ENCODE data around the gene BSN.
A peak's percentile ranks its signal among the peaks of the same experiment; 100 is the strongest.

Gene BSN, protein sequence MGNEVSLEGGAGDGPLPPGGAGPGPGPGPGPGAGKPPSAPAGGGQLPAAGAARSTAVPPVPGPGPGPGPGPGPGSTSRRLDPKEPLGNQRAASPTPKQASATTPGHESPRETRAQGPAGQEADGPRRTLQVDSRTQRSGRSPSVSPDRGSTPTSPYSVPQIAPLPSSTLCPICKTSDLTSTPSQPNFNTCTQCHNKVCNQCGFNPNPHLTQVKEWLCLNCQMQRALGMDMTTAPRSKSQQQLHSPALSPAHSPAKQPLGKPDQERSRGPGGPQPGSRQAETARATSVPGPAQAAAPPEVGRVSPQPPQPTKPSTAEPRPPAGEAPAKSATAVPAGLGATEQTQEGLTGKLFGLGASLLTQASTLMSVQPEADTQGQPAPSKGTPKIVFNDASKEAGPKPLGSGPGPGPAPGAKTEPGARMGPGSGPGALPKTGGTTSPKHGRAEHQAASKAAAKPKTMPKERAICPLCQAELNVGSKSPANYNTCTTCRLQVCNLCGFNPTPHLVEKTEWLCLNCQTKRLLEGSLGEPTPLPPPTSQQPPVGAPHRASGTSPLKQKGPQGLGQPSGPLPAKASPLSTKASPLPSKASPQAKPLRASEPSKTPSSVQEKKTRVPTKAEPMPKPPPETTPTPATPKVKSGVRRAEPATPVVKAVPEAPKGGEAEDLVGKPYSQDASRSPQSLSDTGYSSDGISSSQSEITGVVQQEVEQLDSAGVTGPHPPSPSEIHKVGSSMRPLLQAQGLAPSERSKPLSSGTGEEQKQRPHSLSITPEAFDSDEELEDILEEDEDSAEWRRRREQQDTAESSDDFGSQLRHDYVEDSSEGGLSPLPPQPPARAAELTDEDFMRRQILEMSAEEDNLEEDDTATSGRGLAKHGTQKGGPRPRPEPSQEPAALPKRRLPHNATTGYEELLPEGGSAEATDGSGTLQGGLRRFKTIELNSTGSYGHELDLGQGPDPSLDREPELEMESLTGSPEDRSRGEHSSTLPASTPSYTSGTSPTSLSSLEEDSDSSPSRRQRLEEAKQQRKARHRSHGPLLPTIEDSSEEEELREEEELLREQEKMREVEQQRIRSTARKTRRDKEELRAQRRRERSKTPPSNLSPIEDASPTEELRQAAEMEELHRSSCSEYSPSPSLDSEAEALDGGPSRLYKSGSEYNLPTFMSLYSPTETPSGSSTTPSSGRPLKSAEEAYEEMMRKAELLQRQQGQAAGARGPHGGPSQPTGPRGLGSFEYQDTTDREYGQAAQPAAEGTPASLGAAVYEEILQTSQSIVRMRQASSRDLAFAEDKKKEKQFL (N-terminal part only)

DNA sequence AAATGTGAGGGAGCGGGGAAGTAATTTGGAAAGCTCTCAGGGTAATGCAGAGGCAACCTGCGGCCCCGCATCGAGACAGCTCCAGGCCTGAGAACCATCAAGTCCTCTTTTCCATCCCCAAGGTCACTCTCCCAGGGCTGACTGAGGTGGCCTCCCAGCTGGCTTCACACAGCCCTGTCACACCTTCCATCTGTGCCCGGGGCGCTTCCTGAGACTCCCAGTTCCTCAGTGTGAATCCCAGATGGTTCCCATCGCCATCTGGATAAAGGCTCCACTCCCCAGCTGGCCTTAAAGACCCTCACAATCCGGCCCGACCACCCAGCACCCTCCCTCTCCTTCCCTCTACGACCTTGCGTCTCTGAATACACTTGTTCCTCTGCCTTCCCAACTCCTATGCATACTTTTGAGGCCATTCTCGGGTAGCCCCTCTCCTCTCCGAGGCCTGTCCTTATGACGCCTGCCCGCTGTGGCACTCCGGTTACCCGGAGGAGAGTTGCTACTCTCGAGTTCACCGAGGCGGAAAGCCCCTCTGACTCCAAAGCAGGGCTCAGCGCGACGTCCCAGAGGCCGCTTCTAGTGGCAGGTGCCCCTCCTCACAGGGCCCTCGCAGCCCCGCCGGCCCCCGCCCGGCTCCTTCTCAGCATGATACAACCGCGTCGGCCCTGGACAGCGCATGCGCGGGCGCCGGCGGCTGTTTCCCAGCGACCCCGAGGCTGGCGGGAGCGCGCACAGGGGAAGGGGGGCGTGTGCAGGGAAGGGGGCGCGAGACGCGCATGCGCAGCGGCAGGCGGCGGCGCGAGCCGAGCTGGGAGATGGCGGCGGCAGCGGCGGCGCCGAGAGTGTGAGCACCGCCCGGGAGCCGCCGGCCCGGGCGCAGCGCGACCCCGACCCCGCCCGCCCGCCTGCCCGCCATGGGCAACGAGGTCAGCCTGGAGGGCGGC lies at the start of gene BSN:
Gene BSN (plus strand): TSS at position 786 of the 941 bp plus-strand sequence. CDS start 126 bp downstream, at position 912.
- H3K27ac ChIP-seq: no peak within 1 kb of the TSS
- DNase-seq (ENCODE audit: low read depth, low spot score): no peak

- no peak overlapping the region for H3K27ac ChIP-seq
- DNase-seq (ENCODE audit: low read depth, low spot score): no peak
Measured at GRCh38 chr3:49506906-49507305, 47.4 kb upstream of the BSN start.

DNA sequence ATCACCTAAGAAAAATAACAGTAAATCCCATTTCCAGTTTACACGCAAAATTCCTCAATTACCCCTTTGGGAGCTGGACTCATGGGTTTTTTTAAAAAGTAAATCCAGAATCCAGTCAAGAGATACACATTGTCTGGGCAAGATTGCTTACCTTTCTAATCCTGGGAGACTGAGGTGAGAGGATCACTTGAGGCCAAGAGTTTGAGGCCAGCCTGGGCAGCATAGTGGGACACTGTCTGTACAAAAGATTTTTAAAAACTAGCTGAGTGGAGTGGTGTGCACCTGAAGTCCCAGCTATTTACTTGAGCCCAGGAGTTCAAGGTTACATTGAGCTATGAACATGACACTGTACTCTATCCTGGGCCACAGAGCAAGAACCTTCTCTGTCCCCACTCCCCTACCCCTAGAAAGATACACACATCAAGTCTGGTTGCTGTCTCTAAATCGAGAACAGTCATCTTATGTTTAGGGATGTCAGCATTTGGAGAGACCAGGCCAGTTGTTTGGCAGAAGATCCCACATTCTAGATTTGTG lies 45.2 kb upstream of the BSN start:
- no peak overlapping the region for H3K27ac ChIP-seq
- DNase-seq (ENCODE audit: low read depth, low spot score): no peak

- H3K27ac ChIP-seq: no peak overlapping the region
- DNase-seq (ENCODE audit: low read depth, low spot score): no peak
Measured at GRCh38 chr3:49511639-49512038, 42.6 kb upstream of the BSN start.

GRCh38 chr3:49512781-49513355 lies 41.4 kb upstream of the BSN start:
- H3K27ac ChIP-seq: peak overlapping the region; percentile 3
- DNase-seq (ENCODE audit: low read depth, low spot score): no peak

DNA sequence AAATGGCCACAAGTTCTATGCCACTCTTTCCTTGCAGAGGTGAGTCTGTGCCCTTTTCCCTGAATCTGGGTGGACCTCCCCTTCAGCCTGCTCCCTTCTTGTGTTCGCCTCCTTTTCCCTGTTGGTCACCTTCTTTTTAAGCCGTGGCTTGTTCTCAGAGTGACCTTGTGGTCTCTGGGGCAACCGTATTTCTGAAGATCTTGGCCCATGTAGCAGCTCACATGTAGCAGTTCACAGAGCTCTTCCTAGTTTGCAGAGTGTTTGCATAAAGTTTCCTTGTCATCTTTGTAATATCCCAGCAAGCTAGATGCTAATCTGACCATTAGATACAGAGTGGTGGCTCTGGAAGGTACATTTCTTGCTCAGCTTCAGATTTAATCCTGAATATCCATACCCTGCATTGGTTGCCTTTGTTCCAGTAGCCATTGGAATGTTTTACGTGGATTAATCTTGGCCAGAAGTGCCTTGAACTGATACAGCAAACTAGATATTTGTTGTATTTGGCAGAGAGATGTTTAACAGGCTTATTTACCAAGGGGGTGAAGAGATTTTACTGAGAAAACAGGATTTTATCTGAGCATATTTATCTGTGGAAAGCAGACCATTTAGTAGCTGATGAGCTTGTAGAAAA lies 40.7 kb upstream of the BSN start:
- DNase-seq (ENCODE audit: low read depth, low spot score): no peak
- H3K27ac ChIP-seq: no peak overlapping the region

DNA sequence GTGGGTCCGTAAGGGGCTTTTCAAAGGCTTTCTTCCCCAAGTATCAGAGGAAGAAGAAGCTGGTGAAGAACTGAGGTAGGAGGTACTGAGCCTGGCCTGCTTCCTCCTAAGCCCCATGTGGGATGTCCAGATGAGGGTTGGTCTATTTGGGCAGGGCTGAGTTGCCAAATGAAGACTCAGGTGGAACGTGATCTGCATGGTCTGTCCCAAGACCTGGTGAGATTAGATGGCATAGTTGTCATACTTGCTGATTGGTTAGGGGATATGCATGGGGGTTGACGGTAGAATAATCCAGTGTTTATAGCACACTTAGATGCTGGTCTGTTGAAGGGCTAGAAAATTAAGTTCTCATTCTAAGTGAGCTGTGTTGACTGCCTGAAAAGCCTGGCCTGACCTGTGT lies 36.3 kb upstream of the BSN start:
- no peak for DNase-seq (ENCODE audit: low read depth, low spot score)
- H3K27ac ChIP-seq: no peak overlapping the region

- DNase-seq (ENCODE audit: low read depth, low spot score): no peak
- H3K27ac ChIP-seq: no peak overlapping the region
Measured at GRCh38 chr3:49518441-49518840, 35.8 kb upstream of the BSN start.

DNA sequence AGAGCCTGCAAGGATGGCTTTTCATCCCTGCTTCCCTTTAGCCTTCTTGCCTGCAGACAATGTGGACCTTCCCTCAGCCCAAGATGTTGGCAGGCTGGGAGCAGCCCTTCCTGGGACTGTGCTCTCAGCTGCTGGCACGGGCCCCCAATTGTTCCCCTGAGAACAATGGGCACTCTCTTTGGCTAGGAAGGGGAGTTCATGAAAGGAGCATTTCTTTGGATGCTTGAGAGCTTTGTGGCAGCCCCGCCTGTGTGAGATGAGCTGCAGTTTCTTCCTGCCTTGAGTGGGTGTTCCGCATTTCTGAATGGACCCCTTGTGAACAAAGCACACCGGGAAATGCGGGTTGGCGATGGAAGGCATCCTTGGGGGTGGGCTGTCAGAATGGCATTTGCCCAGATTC lies 35.0 kb upstream of the BSN start:
- H3K27ac ChIP-seq: no peak overlapping the region
- no peak for DNase-seq (ENCODE audit: low read depth, low spot score)

DNA sequence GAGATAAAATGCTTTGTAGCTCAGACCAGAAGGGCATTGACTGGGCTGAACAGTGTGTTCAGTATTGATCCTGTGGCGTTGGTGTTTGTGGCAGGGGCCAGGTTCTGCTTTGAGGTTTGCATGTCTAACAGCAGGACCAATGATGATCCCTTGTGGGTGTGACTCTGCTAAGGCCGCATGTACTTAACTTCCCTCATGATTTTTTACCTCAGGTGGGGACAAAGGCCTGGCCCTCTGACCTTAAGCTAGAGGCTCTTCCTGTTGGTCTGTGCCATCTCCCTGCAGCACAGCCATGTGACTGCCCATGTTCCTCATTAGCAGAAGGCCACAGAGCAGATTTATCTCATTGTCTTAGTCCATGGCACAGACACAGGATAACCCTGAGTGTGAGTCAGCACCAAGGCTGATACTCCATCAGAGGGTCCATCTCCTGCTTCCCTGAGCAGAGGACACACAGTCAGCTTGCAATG lies 34.3 kb upstream of the BSN start:
- no peak overlapping the region for H3K27ac ChIP-seq
- DNase-seq (ENCODE audit: low read depth, low spot score): no peak

DNA sequence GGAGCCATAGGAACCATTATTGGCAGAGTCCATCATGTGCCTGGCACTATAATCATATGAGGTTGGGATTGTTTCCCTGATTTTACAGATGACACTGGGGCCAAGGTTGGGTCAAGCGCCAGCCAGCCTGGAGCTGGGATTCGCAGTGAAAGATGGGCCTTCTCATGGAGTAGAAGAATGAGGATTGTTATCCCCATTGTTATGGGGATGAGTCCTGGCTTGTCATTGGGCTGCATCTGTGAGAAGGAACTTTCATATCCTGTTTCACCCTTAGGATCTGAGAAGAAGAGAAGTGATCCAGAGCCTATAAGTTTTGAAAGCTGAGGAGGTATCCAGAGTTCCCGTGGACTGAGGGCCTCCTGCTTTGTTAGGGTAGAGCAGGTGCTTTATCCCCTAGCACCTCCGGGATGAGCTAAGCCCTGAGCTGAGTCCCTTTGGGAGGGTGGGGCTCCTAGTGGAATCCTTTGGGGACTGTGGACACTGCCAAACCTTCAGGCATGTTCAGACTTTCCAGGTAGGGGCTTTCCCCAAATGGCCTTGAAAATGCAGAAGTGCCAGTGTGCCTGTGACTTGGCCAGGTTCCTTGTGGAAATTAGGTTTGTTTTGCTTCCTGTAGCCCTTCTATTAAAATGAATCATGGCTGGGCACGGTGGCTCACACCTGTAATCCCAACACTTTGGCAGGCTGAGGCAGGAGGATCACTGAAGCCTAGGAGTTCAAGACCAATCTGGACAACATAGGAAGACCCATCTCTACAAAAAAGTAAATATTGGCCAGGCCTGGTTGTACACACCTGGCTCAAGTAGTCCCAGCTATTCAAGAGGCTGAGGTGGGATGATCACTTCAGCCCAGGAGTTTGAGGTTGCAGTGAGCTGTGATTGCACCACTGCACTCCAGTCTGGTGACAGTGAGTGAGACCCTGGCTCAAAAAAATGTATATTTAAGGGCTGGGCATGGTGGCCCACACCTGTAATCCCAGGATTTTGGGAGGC lies 30.2 kb upstream of the BSN start:
- peak; percentile 44 for DNase-seq (ENCODE audit: low read depth, low spot score)
- H3K27ac ChIP-seq: peak overlapping the region; percentile 86

- DNase-seq (ENCODE audit: low read depth, low spot score): no peak
- H3K27ac ChIP-seq: no peak overlapping the region
Measured at GRCh38 chr3:49529567-49529966, 24.7 kb upstream of the BSN start.

DNA sequence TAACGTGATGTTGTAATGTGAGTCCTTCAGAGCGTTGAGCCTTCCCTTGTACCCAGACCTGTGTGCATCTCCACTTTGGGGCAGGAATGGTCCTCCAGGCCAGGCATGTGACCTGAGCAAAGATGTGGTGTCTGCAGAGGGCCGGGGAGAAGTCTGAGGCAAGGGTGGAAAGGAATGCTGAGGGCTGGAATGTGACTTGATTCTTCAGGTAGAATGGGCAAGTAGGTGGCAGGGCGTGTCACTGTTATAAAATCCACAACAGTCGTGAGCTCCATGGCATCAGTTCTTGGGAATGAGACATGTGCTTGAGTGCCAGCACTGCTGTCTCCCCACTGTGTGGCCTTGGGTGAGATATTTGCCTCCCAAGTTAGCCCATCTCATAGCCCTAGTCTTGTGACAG lies 24.0 kb upstream of the BSN start:
- DNase-seq (ENCODE audit: low read depth, low spot score): no peak
- H3K27ac ChIP-seq: no peak overlapping the region

DNA sequence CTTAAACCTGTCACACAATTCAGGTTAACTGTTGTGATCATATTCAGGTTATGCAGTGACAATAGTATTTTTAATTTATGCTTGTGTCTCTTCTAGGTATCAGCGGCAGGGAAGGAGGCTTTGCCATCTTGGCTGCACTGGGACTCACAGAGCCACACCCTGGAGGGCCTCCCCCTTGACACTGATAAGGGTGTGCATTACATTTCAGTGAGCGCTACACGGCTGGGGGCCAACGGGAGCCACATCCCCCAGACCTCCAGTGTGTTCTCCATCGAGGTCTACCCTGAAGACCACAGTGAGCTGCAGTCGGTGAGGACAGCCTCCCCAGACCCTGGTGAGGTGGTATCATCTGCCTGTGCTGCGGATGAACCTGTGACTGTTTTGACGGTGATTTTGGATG lies 23.6 kb upstream of the BSN start:
- no peak overlapping the region for H3K27ac ChIP-seq
- DNase-seq (ENCODE audit: low read depth, low spot score): no peak

DNA sequence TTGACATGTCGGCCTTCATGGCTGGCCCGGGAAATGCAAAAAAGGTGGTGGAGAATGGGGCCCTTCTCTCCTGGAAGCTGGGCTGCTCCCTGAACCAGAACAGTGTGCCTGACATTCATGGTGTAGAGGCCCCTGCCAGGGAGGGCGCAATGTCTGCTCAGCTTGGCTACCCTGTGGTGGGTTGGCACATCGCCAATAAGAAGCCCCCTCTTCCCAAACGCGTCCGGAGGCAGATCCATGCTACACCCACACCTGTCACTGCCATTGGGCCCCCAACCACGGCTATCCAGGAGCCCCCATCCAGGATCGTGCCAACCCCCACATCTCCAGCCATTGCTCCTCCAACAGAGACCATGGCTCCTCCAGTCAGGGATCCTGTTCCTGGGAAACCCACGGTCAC lies 23.1 kb upstream of the BSN start:
- no peak overlapping the region for H3K27ac ChIP-seq
- no peak for DNase-seq (ENCODE audit: low read depth, low spot score)

DNA sequence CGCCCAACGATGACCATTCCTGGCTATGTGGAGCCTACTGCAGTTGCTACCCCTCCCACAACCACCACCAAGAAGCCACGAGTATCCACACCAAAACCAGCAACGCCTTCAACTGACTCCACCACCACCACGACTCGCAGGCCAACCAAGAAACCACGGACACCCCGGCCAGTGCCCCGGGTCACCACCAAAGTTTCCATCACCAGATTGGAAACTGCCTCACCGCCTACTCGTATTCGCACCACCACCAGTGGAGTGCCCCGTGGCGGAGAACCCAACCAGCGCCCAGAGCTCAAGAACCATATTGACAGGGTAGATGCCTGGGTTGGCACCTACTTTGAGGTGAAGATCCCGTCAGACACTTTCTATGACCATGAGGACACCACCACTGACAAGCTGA lies 22.6 kb upstream of the BSN start:
- DNase-seq (ENCODE audit: low read depth, low spot score): no peak
- H3K27ac ChIP-seq: no peak overlapping the region

GRCh38 chr3:49533031-49533430 lies 21.2 kb upstream of the BSN start:
- H3K27ac ChIP-seq: no peak overlapping the region
- DNase-seq (ENCODE audit: low read depth, low spot score): no peak

Data from epithelial cell of prostate (primary cell).